ENCODE measurements around the gene RBKS. TPM values are rescaled to one million over a fixed set of nuclear protein-coding genes. Genes with fewer than 3 reads are reported as not detected.

RBKS gene
- total and polyA plus RNA-seq, 2 of the 8 experiments (the other 6 are each of a cell fraction or from before 2014, with no cell fraction given) = 1.1 to 1.5 TPM

DNA sequence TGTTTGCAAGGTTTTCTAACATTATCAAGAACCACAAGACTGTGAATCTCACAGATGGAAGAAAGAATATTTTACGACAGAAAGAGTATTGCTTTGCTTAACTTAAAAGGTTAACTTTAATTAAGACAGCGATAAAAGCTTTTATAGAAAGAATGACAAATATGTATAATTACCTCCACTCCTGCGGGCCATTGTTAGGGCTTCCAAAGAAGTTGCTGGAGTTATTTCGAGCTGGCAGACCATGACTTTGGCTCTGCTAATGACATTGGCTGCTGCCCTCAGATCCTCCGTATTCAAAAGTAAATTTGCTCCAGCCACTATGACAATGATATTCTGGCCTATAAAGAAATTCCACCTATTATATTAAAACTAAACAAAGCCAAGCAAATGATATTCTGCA lies 47.3 kb downstream of the RBKS start:
- no peaks in the 10 kb centered on the region for H3K36me3 ChIP-seq (ENCODE audit: control insufficient read depth in 2 of 4, insufficient read depth in 4 of 4, low read length in 3 of 4)
- CTCF ChIA-PET (ENCODE audit: partially characterized antibody) = interaction anchor here (0.7 to 1.2 kb wide), 2 partner anchors 107 to 128 kb away, joined by 3 read pairs; no protein-coding TSS in a partner anchor
- POLR2A ChIA-PET (ENCODE audit: partially characterized antibody) = no interaction called here
- H4K20me1 ChIP-seq (replicated peaks in 1 of 2; ENCODE audit: control insufficient read depth in 1 of 2, insufficient read depth in 2 of 2, low read length in 2 of 2) = no peaks in the 10 kb centered on the region
- H3K9ac ChIP-seq (replicated peaks in 1 of 4; ENCODE audit: extremely low read depth in 1 of 4, low read depth in 3 of 4, low read length in 3 of 4) = peak overlapping the region in 1 of 4 experiments; percentile 9; a peak in 1 of 7 replicates
- no peaks in the 10 kb centered on the region for H3K79me1 ChIP-seq (ENCODE audit: low read depth, low read length)
- no peak overlapping the region for H4K8ac ChIP-seq (ENCODE audit: extremely low read depth, insufficient read depth, low read length)
- no peak overlapping the region for H3K18ac ChIP-seq (ENCODE audit: extremely low read depth, low read length)
- H2BK120ac ChIP-seq (replicated peaks; ENCODE audit: low read depth, low read length) = no peak overlapping the region
- no peak overlapping the region for H3K23ac ChIP-seq (ENCODE audit: insufficient read length)
- H3K14ac ChIP-seq (ENCODE audit: insufficient read length) = no peak overlapping the region
- no peak overlapping the region for H3K27ac ChIP-seq (ENCODE audit: low read depth, low read length)
- H3K27me3 ChIP-seq (replicated peaks in 1 of 4; ENCODE audit: control insufficient read depth in 3 of 4, extremely low read depth in 1 of 4, insufficient read depth in 3 of 4, low read length in 3 of 4) = no peaks in the 10 kb centered on the region
- no peak overlapping the region for H3K4me2 ChIP-seq (ENCODE audit: insufficient read depth in 1 of 2, low read depth in 2 of 2, low read length in 2 of 2)
- FAIRE-seq = no peak
- H2BK5ac ChIP-seq (ENCODE audit: low read depth, low read length) = no peak overlapping the region
- H2BK15ac ChIP-seq (ENCODE audit: low read length) = no peak overlapping the region
- no peak overlapping the region for H3K56ac ChIP-seq (replicated peaks; ENCODE audit: insufficient read length, low read depth, low read length)
- DNase-seq (ENCODE audit: low read depth in 1 of 2, low spot score in 2 of 2) = no peak
- H3K9me3 ChIP-seq (ENCODE audit: insufficient read depth in 2 of 2, low read depth in 1 of 2, low read length in 1 of 2) = no peaks in the 10 kb centered on the region
- H3K4me1 ChIP-seq (replicated peaks in 1 of 4; ENCODE audit: control insufficient read depth in 3 of 4, insufficient read depth in 4 of 4, low read length in 3 of 4) = no peaks in the 10 kb centered on the region
- no peak overlapping the region for H2BK12ac ChIP-seq (ENCODE audit: low read depth, low read length)
- no peak overlapping the region for H3K4ac ChIP-seq (replicated peaks; ENCODE audit: insufficient read length, low read depth, low read length)
- no peak overlapping the region for H4K91ac ChIP-seq (replicated peaks; ENCODE audit: insufficient read length, low read length)
- H3K4me3 ChIP-seq (ENCODE audit: extremely low read depth in 1 of 4, insufficient read depth in 2 of 4, low read depth in 3 of 4, low read length in 4 of 4) = no peak overlapping the region
- no peak overlapping the region for H2AFZ ChIP-seq (ENCODE audit: low read length)
- H2AK5ac ChIP-seq (ENCODE audit: low read depth, low read length) = no peak overlapping the region
- no peak overlapping the region for H2BK20ac ChIP-seq (ENCODE audit: low read length)
- H3K23me2 ChIP-seq (ENCODE audit: low read depth, low read length) = no peaks in the 10 kb centered on the region
- no peak overlapping the region for H4K5ac ChIP-seq (ENCODE audit: insufficient read length, low read depth, low read length)
- no peaks in the 10 kb centered on the region for H3K79me2 ChIP-seq (ENCODE audit: control insufficient read depth in 1 of 2, insufficient read depth in 2 of 2, low read length in 2 of 2)
- WGBS, 2 experiments (ENCODE audit: extremely low coverage in 1 of 2, insufficient coverage in 1 of 2, insufficient read length in 1 of 2, insufficient replicate concordance in 2 of 2, low coverage in 1 of 2, low lambda C conversion rate in 2 of 2, missing lambda C conversion rate in 1 of 2) = 88% methylated on average over 5 of the region's 5 CpGs; no CpG with 5 or more reads in 1 of the 2 experiments
- TF ChIP-seq PHF8 (conservative IDR thresholded peaks at IDR 0.05; ENCODE audit: low read depth, low read length) (no peak), HDAC6 (IDR thresholded peaks at IDR 0.05; ENCODE audit: low read depth, low read length) (no peak), KDM4A (IDR thresholded peaks at IDR 0.05; ENCODE audit: low read depth, low read length, severe bottlenecking) (no peak), JUN (IDR thresholded peaks at IDR 0.05; ENCODE audit: low read depth, low read length) (no peak), SIN3A (conservative IDR thresholded peaks at IDR 0.05 in 1 of 2, IDR thresholded peaks at IDR 0.05 in 1 of 2; ENCODE audit: low read depth in 1 of 2, low read length in 2 of 2) (no peak), GABPA (IDR thresholded peaks at IDR 0.05; ENCODE audit: borderline replicate concordance, insufficient read depth, low read length) (no peak), JUND (IDR thresholded peaks at IDR 0.05; ENCODE audit: low read length) (no peak), TAF7 (optimal IDR thresholded peaks at IDR 0.05; ENCODE audit: borderline replicate concordance, low read depth, low read length) (no peak), CHD1 (IDR thresholded peaks at IDR 0.05; ENCODE audit: low read depth, low read length) (no peak)
- TF ChIP-seq, protein P1, sequence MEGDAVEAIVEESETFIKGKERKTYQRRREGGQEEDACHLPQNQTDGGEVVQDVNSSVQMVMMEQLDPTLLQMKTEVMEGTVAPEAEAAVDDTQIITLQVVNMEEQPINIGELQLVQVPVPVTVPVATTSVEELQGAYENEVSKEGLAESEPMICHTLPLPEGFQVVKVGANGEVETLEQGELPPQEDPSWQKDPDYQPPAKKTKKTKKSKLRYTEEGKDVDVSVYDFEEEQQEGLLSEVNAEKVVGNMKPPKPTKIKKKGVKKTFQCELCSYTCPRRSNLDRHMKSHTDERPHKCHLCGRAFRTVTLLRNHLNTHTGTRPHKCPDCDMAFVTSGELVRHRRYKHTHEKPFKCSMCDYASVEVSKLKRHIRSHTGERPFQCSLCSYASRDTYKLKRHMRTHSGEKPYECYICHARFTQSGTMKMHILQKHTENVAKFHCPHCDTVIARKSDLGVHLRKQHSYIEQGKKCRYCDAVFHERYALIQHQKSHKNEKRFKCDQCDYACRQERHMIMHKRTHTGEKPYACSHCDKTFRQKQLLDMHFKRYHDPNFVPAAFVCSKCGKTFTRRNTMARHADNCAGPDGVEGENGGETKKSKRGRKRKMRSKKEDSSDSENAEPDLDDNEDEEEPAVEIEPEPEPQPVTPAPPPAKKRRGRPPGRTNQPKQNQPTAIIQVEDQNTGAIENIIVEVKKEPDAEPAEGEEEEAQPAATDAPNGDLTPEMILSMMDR (IDR thresholded peaks at IDR 0.05; ENCODE audit: control extremely low read depth in 1 of 3, insufficient read depth in 1 of 3, low read depth in 1 of 3, low read length in 3 of 3) = no peak
- TF ChIP-seq, protein P2, sequence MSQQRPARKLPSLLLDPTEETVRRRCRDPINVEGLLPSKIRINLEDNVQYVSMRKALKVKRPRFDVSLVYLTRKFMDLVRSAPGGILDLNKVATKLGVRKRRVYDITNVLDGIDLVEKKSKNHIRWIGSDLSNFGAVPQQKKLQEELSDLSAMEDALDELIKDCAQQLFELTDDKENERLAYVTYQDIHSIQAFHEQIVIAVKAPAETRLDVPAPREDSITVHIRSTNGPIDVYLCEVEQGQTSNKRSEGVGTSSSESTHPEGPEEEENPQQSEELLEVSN (IDR thresholded peaks at IDR 0.05) = no peak

Measured in H1 (cell line).